GM12892 (cell line): ENCODE data around the gene GAGE12G. TPM values are rescaled to one million over a fixed set of nuclear protein-coding genes. Genes with fewer than 3 reads are reported as not detected.
"Not testable (repeated sequence)": the region's sequence is repeated elsewhere in the genome, so short reads cannot be mapped to it uniquely, and the experiment has no call there.

Experiments used
- DNase-seq: peaks from one replicate; pipeline ENCODE4 v3.0.0; 2011; ENCODE audit not compliant: insufficient read length
- FAIRE-seq: peaks from 2 replicates; lab custom pipeline; 2011; peaks lifted over from hg19 to GRCh38; lab: Jason Lieb, UNC
- POLR2A ChIP-seq: IDR thresholded peaks from 2 replicates; pipeline ENCODE4 v1.6.1; 2011; ENCODE audit warnings: low read depth, low read length, control low read depth
- POLR2AphosphoS5 ChIP-seq: IDR thresholded peaks from 2 replicates; pipeline ENCODE4 v1.6.1; 2011; ENCODE audit warnings: low read depth, low read length, control low read depth
- TAF1 ChIP-seq: IDR thresholded peaks from 2 replicates; pipeline ENCODE4 v1.6.1; 2011; ENCODE audit warnings: low read depth, mild to moderate bottlenecking, control low read depth, low read length, borderline replicate concordance
- polyA plus RNA-seq: library from polyadenylated mRNA; unstranded; fragments of >200 nt; gene quantifications from one replicate; pipeline ENCODE4 v1.2.1, GENCODE V29; 2012; ENCODE audit warnings: missing spikeins, inconsistent platforms; ENCODE audit not compliant: missing spikeins

Gene GAGE12G
- polyA plus RNA-seq = not detected

DNA sequence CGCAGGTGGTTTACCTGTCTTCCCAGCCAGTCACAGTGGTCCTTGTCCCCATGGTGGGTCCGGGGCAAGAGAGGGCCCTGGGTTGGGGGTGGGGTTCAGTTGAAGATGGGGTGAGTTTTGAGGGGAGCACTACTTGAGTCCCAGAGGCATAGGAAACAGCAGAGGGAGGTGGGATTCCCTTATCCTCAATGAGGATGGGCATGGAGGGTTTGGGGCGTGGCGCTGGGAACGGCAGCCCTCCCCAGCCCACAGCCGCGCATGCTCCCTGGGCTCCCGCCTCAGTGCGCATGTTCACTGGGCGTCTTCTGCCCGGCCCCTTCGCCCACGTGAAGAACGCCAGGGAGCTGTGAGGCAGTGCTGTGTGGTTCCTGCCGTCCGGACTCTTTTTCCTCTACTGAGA is at the start of gene GAGE12G:
Gene GAGE12G, plus strand, starts transcription at position 301 of the 400 bp plus-strand sequence. CDS start 1,155 bp downstream, outside the sequence.
- DNase-seq, FAIRE-seq: not testable (repeated sequence)

DNA sequence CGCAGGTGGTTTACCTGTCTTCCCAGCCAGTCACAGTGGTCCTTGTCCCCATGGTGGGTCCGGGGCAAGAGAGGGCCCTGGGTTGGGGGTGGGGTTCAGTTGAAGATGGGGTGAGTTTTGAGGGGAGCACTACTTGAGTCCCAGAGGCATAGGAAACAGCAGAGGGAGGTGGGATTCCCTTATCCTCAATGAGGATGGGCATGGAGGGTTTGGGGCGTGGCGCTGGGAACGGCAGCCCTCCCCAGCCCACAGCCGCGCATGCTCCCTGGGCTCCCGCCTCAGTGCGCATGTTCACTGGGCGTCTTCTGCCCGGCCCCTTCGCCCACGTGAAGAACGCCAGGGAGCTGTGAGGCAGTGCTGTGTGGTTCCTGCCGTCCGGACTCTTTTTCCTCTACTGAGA is 38.3 kb upstream of the GAGE12G start, which contains the start of gene GAGE12C:
Gene GAGE12C, plus strand, starts transcription at position 301 of the 400 bp plus-strand sequence. CDS start 1,155 bp downstream, outside the sequence.
- FAIRE-seq, DNase-seq: not testable (repeated sequence)

DNA sequence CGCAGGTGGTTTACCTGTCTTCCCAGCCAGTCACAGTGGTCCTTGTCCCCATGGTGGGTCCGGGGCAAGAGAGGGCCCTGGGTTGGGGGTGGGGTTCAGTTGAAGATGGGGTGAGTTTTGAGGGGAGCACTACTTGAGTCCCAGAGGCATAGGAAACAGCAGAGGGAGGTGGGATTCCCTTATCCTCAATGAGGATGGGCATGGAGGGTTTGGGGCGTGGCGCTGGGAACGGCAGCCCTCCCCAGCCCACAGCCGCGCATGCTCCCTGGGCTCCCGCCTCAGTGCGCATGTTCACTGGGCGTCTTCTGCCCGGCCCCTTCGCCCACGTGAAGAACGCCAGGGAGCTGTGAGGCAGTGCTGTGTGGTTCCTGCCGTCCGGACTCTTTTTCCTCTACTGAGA is 28.8 kb upstream of the GAGE12G start, which contains the start of gene GAGE12D:
Gene GAGE12D, plus strand, starts transcription at position 301 of the 400 bp plus-strand sequence. CDS start 1,155 bp downstream, outside the sequence.
- FAIRE-seq, DNase-seq: not testable (repeated sequence)

- not testable (repeated sequence) for DNase-seq, FAIRE-seq
Measured at GRCh38 chrX:49550989-49551388, 19.2 kb upstream of the GAGE12G start, which contains the start of gene GAGE12E. Gene GAGE12E, plus strand, starts transcription at chrX:49551289. Its CDS starts 1,155 bp downstream, at chrX:49552444.

DNA sequence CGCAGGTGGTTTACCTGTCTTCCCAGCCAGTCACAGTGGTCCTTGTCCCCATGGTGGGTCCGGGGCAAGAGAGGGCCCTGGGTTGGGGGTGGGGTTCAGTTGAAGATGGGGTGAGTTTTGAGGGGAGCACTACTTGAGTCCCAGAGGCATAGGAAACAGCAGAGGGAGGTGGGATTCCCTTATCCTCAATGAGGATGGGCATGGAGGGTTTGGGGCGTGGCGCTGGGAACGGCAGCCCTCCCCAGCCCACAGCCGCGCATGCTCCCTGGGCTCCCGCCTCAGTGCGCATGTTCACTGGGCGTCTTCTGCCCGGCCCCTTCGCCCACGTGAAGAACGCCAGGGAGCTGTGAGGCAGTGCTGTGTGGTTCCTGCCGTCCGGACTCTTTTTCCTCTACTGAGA is 9.7 kb upstream of the GAGE12G start, which contains the start of gene GAGE12F:
Gene GAGE12F, plus strand, starts transcription at position 301 of the 400 bp plus-strand sequence. CDS start 1,155 bp downstream, outside the sequence.
- not testable (repeated sequence) for DNase-seq, FAIRE-seq

GRCh38 chrX:49568728-49569127 is 1.5 kb upstream of the GAGE12G start:
- FAIRE-seq, DNase-seq: not testable (repeated sequence)

- not testable (repeated sequence) for DNase-seq, FAIRE-seq
Measured at GRCh38 chrX:49569152-49569551, 1.0 kb upstream of the GAGE12G start.

GRCh38 chrX:49579649-49580048 is 9.4 kb downstream of the GAGE12G start, which contains the start of gene GAGE12H:
Gene GAGE12H, plus strand, starts transcription at chrX:49579949. Its CDS starts 1,155 bp downstream, at chrX:49581104.
- FAIRE-seq, DNase-seq: not testable (repeated sequence)

DNA sequence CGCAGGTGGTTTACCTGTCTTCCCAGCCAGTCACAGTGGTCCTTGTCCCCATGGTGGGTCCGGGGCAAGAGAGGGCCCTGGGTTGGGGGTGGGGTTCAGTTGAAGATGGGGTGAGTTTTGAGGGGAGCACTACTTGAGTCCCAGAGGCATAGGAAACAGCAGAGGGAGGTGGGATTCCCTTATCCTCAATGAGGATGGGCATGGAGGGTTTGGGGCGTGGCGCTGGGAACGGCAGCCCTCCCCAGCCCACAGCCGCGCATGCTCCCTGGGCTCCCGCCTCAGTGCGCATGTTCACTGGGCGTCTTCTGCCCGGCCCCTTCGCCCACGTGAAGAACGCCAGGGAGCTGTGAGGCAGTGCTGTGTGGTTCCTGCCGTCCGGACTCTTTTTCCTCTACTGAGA is 19.0 kb downstream of the GAGE12G start, which contains the start of gene GAGE2A:
Gene GAGE2A, plus strand, starts transcription at position 301 of the 400 bp plus-strand sequence. CDS start 1,155 bp downstream, outside the sequence.
- DNase-seq, FAIRE-seq: not testable (repeated sequence)

- FAIRE-seq = not testable (repeated sequence)
Measured at GRCh38 chrX:49589769-49590478, 19.7 kb downstream of the GAGE12G start.

DNA sequence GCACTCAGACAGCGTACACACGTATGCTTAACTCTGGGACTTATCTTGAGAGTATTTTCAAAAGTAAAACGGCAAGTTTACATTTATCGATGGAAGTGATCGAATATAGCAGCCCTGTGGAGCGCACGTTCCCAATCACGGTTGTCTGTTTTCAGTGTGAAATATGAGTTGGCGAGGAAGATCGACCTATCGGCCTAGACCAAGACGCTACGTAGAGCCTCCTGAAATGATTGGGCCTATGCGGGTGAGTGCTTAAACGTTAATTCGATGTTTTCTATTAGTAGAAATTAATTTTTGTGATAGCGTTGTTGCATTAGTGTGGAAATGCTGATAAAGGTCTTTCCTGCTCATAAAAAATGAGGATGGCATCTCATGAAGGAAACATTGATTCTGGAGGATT is 20.3 kb downstream of the GAGE12G start:
- DNase-seq, FAIRE-seq: not testable (repeated sequence)

More at GRCh38 chrX:49589769-49590478, 19.7 kb downstream of the GAGE12G start:
- DNase-seq = not testable (repeated sequence)

DNA sequence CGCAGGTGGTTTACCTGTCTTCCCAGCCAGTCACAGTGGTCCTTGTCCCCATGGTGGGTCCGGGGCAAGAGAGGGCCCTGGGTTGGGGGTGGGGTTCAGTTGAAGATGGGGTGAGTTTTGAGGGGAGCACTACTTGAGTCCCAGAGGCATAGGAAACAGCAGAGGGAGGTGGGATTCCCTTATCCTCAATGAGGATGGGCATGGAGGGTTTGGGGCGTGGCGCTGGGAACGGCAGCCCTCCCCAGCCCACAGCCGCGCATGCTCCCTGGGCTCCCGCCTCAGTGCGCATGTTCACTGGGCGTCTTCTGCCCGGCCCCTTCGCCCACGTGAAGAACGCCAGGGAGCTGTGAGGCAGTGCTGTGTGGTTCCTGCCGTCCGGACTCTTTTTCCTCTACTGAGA is 28.5 kb downstream of the GAGE12G start, which contains the start of gene GAGE1:
Gene GAGE1, plus strand, starts transcription at position 301 of the 400 bp plus-strand sequence. CDS start 1,155 bp downstream, outside the sequence.
- not testable (repeated sequence) for DNase-seq, FAIRE-seq

DNA sequence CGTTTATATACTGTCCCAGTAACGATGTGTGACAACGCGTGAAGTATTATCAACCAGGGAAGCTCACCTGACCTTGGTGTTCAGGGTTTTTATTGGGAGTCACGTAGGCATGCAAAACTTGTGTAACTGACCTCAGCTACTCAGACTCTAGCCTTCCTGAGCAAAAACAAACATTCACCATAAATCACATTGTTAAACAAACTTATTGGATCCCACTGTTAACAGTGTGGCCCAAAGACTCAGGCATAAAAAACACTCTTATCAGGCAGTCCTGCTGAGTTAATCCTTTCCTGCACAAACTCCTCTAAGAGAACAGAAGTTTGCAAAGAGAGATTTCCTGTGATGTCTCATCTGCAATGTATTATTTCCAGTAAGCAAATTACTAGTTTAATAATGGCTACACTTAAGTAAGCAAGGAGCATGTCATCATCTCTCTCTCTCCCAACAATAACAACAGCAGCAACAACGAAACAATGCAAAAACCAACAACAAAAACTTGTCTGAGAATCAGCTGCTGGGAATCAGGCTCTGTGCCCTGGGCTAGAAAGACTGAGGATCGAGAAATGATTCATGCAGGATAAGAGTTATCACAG is 40.6 kb downstream of the GAGE12G start:
- no peak for TF ChIP-seq POLR2A
- TF ChIP-seq POLR2AphosphoS5 = no peak
- no peak for TF ChIP-seq TAF1
- FAIRE-seq (no peak), DNase-seq (no peak)

DNA sequence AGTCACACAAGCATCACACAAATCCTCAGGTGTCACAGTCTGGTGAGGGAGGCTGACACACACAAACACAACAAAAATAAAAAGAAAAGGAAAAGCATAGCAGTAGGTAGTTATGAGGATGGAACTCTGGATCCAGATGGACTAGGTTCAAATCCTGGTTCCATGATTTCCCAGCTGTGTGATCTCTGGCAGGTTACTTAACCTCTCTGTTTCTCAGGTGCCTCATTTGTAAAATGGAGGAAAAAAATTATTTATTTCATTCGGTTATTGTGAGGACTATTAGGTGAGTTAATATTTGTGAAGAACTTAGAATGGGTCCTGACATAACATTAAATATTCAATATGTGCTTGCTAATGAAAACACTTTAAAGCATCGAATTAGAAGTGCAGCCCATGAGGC is 48.4 kb downstream of the GAGE12G start:
- no peak for DNase-seq
- FAIRE-seq = no peak
- no peak for TF ChIP-seq TAF1
- no peak for TF ChIP-seq POLR2AphosphoS5
- TF ChIP-seq POLR2A = no peak
